HCT116 (cell line): Measurements from ENCODE around the gene EI24.

Experiments used
- CTCF ChIP-seq, 3 experiments: fragments of 200-600 bp in 1 of 3; sonication (generic) in 1 of 3; IDR thresholded peaks in 2 of 3; conservative IDR thresholded peaks in 1 of 3; 2 replicates each; pipeline ENCODE4 v1.5.1; 2012 to 2017; ENCODE audit warnings: low read depth in 2 of 3, low read length in 2 of 3, antibody characterized with exemption in 1 of 3, borderline replicate concordance in 1 of 3, control low read depth in 1 of 3, mild to moderate bottlenecking in 1 of 3, mixed read lengths in 1 of 3, mixed run types in 1 of 3, moderate library complexity in 1 of 3; ENCODE audit not compliant: insufficient read depth in 1 of 3
- POLR2A ChIP-seq: IDR thresholded peaks from 2 replicates; pipeline ENCODE4 v1.7.0; 2011; ENCODE audit warnings: borderline replicate concordance; ENCODE audit not compliant: insufficient read depth, insufficient read length; ENCODE audit errors: extremely low read depth
- SIN3A ChIP-seq: IDR thresholded peaks from 2 replicates; pipeline ENCODE4 v1.6.1; 2012; ENCODE audit warnings: low read depth
- ZBTB33 ChIP-seq: IDR thresholded peaks from 2 replicates; pipeline ENCODE4 v1.6.1; 2011; ENCODE audit warnings: mild to moderate bottlenecking, low read length, moderate library complexity; ENCODE audit not compliant: insufficient replicate concordance; ENCODE audit errors: extremely low read depth

DNA sequence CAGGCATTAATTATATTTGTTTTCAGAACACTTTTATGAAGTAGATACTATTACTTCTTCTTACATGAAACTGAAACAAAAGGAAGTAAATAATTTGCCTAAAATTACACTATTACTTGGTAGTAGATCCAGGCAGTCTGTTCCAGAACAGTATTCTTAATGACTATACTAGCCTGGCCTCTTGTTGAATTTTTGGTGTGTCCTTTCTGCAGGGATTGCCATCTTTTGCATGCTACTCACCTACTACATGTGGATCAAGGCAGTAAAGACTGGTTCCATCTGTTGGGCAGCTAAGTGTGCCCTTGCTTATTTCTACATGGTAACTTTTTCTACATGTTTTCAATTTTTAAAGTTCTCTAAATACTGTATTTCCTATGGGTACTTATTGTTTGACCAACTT, 36.1 kb downstream of the EI24 start:
- TF ChIP-seq CTCF (IDR thresholded peaks at IDR 0.05 in 2 of 3, conservative IDR thresholded peaks at IDR 0.05 in 1 of 3; ENCODE audit: borderline replicate concordance in 1 of 3, insufficient read depth in 1 of 3, low read depth in 2 of 3, low read length in 2 of 3) (no peak), POLR2A (no peak), SIN3A (no peak), ZBTB33 (no peak)
